ENCODE measurements around the gene OR8B3. TPM values are rescaled to one million over a fixed set of nuclear protein-coding genes. Genes with fewer than 3 reads are reported as not detected.
A peak's percentile ranks its signal among the peaks of the same experiment; 100 is the strongest.
"Not testable (repeated sequence)": the region's sequence is repeated elsewhere in the genome, so short reads cannot be mapped to it uniquely, and the experiment has no call there.

OR8B3 gene
- total RNA-seq, 1 donor from 2014 or later, result not detected

DNA sequence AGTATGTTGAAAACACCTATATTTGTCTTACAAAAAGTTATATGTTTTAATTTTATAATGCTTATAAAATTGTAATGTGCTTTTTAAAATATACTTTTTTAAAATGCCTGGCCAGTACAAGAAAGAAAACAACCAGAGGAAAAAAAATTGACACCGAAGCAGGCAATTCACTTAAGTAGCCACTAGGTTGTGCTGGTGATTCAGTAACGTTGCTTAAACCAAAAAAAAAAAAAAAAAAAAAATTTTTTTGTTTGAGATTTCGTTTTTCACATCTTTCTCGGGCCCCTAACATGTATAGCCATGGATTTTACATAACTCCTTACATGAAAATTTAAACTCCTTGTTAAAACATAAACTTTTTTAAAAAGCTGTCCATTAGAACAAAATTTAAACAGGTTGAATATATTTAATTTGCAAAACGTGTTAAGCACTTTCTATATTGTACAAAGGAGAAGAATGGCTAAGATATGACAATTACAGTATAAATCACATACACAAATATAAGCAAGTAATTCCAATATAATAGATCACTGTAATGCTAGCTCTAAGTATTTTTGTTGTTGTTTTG, 16.6 kb upstream of the OR8B3 start:
- Histone ChIP-seq H3K36me3 (no peaks in the 10 kb centered on the region), H3K4me1 (no peaks in the 10 kb centered on the region), H3K27me3 (no peaks in the 10 kb centered on the region), H3K27ac (no peak overlapping the region), H3K4me3 (no peak overlapping the region), H3K9me3 (no peaks in the 10 kb centered on the region)
- TF ChIP-seq, protein P1, sequence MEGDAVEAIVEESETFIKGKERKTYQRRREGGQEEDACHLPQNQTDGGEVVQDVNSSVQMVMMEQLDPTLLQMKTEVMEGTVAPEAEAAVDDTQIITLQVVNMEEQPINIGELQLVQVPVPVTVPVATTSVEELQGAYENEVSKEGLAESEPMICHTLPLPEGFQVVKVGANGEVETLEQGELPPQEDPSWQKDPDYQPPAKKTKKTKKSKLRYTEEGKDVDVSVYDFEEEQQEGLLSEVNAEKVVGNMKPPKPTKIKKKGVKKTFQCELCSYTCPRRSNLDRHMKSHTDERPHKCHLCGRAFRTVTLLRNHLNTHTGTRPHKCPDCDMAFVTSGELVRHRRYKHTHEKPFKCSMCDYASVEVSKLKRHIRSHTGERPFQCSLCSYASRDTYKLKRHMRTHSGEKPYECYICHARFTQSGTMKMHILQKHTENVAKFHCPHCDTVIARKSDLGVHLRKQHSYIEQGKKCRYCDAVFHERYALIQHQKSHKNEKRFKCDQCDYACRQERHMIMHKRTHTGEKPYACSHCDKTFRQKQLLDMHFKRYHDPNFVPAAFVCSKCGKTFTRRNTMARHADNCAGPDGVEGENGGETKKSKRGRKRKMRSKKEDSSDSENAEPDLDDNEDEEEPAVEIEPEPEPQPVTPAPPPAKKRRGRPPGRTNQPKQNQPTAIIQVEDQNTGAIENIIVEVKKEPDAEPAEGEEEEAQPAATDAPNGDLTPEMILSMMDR (IDR thresholded peaks at IDR 0.05), result peak in 2 of 3 experiments; percentile 54 to 60
- intact Hi-C loops (cut with DNase I), result loop anchor here (2.0 kb wide), 1 partner anchor 171 kb away; no protein-coding TSS in a partner anchor
- DNase-seq (ENCODE audit: low spot score in 2 of 2), result no peak

DNA sequence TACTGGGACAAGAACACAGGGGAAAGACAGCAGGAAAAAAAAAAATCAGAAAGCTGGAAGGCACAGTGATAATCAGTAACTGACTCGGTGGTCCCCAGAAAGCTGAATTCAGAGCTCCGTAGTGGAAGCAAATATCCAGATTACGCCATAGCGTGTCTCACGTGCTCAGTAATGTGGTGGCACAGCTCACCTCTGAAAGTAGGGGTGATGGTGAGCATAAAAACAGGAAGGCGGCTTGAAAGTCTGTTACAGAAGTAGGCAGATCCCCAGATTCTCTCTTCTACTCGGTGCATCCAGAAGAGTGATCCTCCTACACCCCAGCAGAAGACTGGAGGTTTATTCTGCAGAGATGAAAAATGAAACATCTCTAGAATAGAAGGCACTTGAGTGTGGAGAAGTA, 11.1 kb upstream of the OR8B3 start:
- H3K27me3 ChIP-seq, result no peaks in the 10 kb centered on the region
- no peaks in the 10 kb centered on the region for H3K36me3 ChIP-seq
- H3K4me1 ChIP-seq, result no peaks in the 10 kb centered on the region
- no peak overlapping the region for H3K4me3 ChIP-seq
- H3K27ac ChIP-seq, result no peak overlapping the region
- DNase-seq (ENCODE audit: low spot score in 2 of 2), result no peak
- intact Hi-C loops (cut with DNase I), result no loop called here
- no peaks in the 10 kb centered on the region for H3K9me3 ChIP-seq
- TF ChIP-seq, protein P1 (IDR thresholded peaks at IDR 0.05), result no peak

DNA sequence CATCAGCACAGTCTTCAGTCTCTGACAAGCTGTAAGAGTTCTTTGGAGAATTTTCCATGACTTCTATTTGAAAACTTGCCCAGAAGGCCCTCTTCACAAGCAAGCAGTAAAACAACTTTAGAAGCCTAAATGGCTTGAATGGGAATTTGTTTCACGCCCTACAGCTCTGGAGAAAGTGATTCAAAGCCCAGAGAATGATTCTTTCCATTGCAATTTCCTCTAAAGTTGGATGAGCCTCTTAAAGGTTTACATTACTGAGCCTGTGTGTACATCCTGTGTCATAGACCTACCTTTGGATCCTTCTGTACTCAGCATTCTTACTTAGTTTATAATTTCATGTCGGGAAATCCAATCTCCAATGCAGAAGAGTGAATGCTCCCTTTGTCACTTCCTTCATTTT, 6.8 kb upstream of the OR8B3 start:
- Histone ChIP-seq H3K4me3 (no peak overlapping the region), H3K4me1 (no peaks in the 10 kb centered on the region), H3K36me3 (no peaks in the 10 kb centered on the region), H3K27me3 (no peaks in the 10 kb centered on the region), H3K27ac (no peak overlapping the region), H3K9me3 (no peaks in the 10 kb centered on the region)
- TF ChIP-seq, protein P1 (IDR thresholded peaks at IDR 0.05), result no peak
- intact Hi-C loops (cut with DNase I), result no loop called here
- no peak for DNase-seq (ENCODE audit: low spot score in 2 of 2)

DNA sequence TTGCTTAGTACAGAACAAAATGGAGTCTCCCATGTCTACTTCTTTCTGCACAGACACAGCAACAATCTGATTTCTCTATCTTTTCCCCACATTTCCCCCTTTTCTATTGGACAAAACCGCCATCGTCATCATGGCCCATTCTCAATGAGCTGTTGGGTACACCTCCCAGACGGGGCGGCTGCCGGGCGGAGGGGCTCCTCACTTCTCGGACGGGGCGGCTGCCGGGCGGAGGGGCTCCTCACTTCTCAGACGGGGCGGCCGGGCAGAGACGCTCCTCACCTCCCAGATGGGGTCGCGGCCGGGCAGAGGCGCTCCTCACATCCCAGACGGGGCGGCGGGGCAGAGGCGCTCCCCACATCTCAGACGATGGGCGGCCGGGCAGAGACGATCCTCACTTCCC, 4.4 kb upstream of the OR8B3 start:
- intact Hi-C loops (cut with DNase I), result not testable (repeated sequence)

DNA sequence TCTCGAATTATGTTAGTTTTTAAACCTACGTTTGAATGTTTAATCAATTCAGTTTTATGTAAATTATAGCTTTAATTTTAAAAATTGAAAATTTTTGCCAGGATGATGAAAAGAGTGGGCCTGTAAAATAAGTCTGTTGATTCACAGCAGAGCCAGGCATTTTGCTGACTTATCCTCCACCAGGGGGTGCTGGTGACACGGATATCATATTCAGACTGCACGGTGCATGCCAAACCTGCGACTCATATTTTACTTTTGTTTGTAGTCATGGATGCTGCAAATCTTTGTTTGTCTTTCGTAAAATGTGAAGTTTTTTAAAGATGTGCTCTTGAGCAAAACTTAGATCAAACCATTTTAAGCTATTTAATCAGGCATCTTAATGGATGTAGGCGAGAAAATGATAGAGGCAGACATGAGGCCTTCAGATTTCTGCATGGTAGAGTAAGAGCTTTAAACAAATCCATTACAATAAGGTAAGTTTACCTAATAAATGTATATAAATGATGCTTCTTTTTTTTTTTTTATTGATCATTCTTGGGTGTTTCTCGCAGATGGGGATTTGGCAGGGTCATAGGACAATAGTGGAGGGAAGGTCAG, 3.6 kb upstream of the OR8B3 start:
- Histone ChIP-seq H3K4me3 (no peak overlapping the region), H3K9me3 (no peaks in the 10 kb centered on the region), H3K27me3 (no peaks in the 10 kb centered on the region), H3K4me1 (no peaks in the 10 kb centered on the region), H3K27ac (no peak overlapping the region), H3K36me3 (no peaks in the 10 kb centered on the region)
- DNase-seq (ENCODE audit: low spot score in 2 of 2), result peak; percentile 9 to 75
- TF ChIP-seq, protein P1 (IDR thresholded peaks at IDR 0.05), result peak; percentile 14 to 48 (median 37)
- intact Hi-C loops (cut with DNase I), result no loop called here

More for the DNA sequence above, 4.4 kb upstream of the OR8B3 start:
- H3K9me3 ChIP-seq; H3K4me3 ChIP-seq; H3K36me3 ChIP-seq; H3K4me1 ChIP-seq; DNase-seq (ENCODE audit: low spot score in 2 of 2); H3K27me3 ChIP-seq; H3K27ac ChIP-seq: not testable (repeated sequence)

DNA sequence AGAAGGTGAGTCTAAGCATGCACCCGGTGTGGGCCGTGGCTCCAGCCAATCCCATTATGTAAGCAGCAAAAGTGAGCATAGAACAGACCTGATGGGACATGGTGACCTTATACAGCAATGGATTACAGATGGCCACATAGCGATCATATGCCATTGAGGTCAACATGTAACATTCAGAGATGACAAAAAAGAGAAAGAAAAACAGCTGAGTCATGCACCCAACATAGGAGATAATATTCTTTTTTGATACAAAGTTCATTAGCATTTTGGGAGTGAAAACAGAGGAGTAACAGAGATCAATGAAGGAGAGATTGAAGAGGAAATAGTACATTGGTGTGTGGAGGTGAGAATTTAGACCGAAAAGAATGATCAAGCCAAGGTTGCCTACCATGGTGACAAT, 2.0 kb downstream of the OR8B3 start:
- H3K4me1 ChIP-seq; DNase-seq (ENCODE audit: low spot score in 2 of 2); intact Hi-C loops (cut with DNase I); H3K36me3 ChIP-seq; H3K27ac ChIP-seq; H3K27me3 ChIP-seq; H3K4me3 ChIP-seq; H3K9me3 ChIP-seq: not testable (repeated sequence)
